Placental pericyte (primary cell): ENCODE data around the gene PIGC. TPM values are rescaled to one million over a fixed set of nuclear protein-coding genes. Genes with fewer than 3 reads are reported as not detected.

ENCODE experiments used
- total RNA-seq: library from RNA; depleted of rRNA; stranded (reverse); fragments of >200 nt; gene quantifications from 2 replicates; pipeline ENCODE4 v1.2.3, GENCODE V29; 2012

Gene PIGC
- 14.9 and 22.8 TPM in 2 replicates for total RNA-seq

DNA sequence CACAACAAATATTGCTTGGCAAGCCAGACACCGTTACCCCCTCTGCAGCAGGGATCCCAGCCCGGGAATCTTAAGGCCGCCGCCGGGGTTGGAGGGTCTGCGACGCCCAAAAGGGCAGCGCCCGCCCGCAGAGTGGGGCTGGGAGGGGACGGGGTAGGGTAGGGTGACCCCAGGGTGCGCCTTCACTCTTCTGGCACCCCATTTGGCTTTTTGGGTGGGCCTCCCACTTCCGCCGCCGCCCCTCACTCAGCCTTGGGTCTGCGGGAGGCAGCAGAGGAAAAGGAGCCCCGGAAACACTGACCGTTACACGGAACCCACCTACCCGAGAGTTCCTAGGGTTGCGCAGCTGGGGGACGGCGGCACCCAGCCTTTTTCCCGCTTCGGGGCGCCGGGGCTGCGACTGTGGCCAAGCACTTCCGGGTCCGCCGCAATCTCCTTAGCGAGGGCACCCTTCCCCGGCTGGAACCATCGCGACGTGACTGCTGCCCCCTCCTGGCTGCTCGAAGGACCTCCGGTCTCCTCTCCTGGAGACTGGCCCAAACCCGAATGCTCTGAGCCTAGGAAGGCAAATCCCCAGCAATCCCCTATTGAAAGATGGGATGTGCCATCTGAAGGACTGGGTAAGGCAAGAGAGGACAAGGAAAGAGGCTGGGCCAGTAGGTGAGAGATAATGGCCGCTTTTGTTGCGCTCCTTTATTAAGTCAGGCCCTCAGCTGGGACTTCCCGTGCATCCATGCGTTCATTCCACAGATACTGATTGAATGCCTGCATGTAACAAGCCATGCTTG, at the start of gene PIGC:
Gene PIGC (minus strand): TSS at position 404 of the 788 bp plus-strand sequence. CDS start 1,447 bp downstream, outside the sequence.

DNA sequence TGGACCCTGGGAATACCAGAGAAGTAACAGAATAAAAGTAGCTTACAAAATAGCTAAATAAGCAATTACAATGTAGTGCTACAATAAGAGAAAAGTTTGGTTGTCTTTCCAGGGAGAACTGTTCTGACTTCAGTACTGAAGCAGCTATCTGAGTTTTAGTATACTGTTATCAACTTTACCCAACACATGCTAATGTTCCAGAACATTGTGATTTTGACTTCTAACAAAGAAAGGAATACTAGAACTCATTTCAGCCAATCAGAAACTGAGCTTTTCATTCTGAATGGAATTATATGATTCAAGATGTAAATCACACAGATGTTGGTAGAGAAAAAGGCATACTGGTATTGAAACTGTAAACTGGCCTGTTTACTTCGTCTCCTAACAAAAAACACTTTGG, 23.5 kb downstream of the PIGC start, which contains the start of gene C1orf105:
Gene C1orf105 (plus strand): TSS at position 301 of the 400 bp plus-strand sequence. CDS start 201 bp downstream, outside the sequence.

Other genes starting within 250 kb of the PIGC start
- not detected in 2 replicates for gene C1orf105, start 23.4 kb downstream of the PIGC start, total RNA-seq
- 57.3 and 67.0 TPM in 2 replicates for gene SUCO, start 89.1 kb upstream of the PIGC start, total RNA-seq
- gene FASLG, start 215.0 kb upstream of the PIGC start, total RNA-seq, result under 0.01 TPM in 1 of 2 replicates, not detected in the other